Uterus (tissue), 4 donors: ENCODE results near the gene LAMTOR1. TPM values are rescaled to one million over a fixed set of nuclear protein-coding genes. Genes with fewer than 3 reads are reported as not detected.
A peak's percentile ranks its signal among the peaks of the same experiment; 100 is the strongest.
"Not testable (repeated sequence)": the region's sequence is repeated elsewhere in the genome, so short reads cannot be mapped to it uniquely, and the experiment has no call there.

Source experiments
- DNase-seq, 2 donors: peaks; one replicate each; pipeline ENCODE4 v3.0.0-alpha.2; 2019 to 2020
- H3K27ac ChIP-seq, 2 donors: fragments of 200-600 bp; sonication (generic); 1 replicate in 1 of 2; 2 replicates in 1 of 2; pipeline ENCODE4 v1.5.1; 2016 to 2018
- H3K27me3 ChIP-seq, 2 donors: fragments of 200-600 bp; sonication (generic); one replicate each; pipeline ENCODE4 v1.5.1; 2018 to 2019; ENCODE audit warnings: control low read depth in 1 of 2
- H3K36me3 ChIP-seq, 2 donors: fragments of 200-600 bp; sonication (generic); one replicate each; pipeline ENCODE4 v1.5.1; 2019; ENCODE audit warnings: control low read depth in 1 of 2
- H3K4me1 ChIP-seq, 2 donors: fragments of 200-600 bp; sonication (generic); one replicate each; pipeline ENCODE4 v1.5.1; 2018 to 2019; ENCODE audit warnings: control low read depth in 1 of 2
- H3K4me3 ChIP-seq, 2 donors: fragments of 200-600 bp; sonication (generic); 1 replicate in 1 of 2; 2 replicates in 1 of 2; pipeline ENCODE4 v1.5.1; 2018 to 2019; ENCODE audit warnings: mild to moderate bottlenecking in 1 of 2
- H3K9me3 ChIP-seq, 2 donors: fragments of 200-600 bp; sonication (generic); one replicate each; pipeline ENCODE4 v1.5.1; 2019; ENCODE audit warnings: control low read depth in 1 of 2
- POLR2A ChIP-seq, 2 donors: fragments of 450-650 bp; IDR thresholded peaks; one replicate each; pipeline ENCODE4 v1.6.1; 2016; ENCODE audit warnings: antibody characterized with exemption in 2 of 2, mild to moderate bottlenecking in 1 of 2, moderate library complexity in 1 of 2
- intact Hi-C: fragments of 100-400 bp; cut with DNase I; formaldehyde crosslinking; loops from one replicate; pipeline ENCODE4 v1.15.1; 2023; ENCODE audit warnings: low total_unique reads
- total RNA-seq, 4 donors: library from RNA; depleted of rRNA in 3 of 4; stranded (reverse); fragments of >200 nt in 3 of 4; gene quantifications; one replicate each; pipeline versions ENCODE4 v1.1.0 to v1.2.4, GENCODE V29; 2014 to 2023
- TF ChIP-seq, protein P1 (sequence below), 4 experiments: fragments of 200-600 bp in 2 of 4; fragments of 450-650 bp in 2 of 4; sonication (generic) in 2 of 4; IDR thresholded peaks; one replicate each; pipeline ENCODE4 v1.5.1; 2016 to 2019; ENCODE audit warnings: antibody characterized with exemption in 4 of 4, mild to moderate bottlenecking in 2 of 4, moderate library complexity in 1 of 4
- donor health status: DM: yes; HTN: yes; CAD: no.

Gene LAMTOR1
- total RNA-seq, result 100 to 1,000 TPM in 1 of 4 donors, 10 to 100 TPM in 3; 46.0 to 115 (median 91.5) TPM

GRCh38 chr11:72102946-72103753, at the start of gene LAMTOR1:
Gene LAMTOR1, minus strand, starts transcription at chr11:72103297. Its CDS starts 73 bp downstream, at chr11:72103224.
- TF ChIP-seq POLR2A (IDR thresholded peaks at IDR 0.05), result peak; percentile 46 to 76
- TF ChIP-seq, protein P1, sequence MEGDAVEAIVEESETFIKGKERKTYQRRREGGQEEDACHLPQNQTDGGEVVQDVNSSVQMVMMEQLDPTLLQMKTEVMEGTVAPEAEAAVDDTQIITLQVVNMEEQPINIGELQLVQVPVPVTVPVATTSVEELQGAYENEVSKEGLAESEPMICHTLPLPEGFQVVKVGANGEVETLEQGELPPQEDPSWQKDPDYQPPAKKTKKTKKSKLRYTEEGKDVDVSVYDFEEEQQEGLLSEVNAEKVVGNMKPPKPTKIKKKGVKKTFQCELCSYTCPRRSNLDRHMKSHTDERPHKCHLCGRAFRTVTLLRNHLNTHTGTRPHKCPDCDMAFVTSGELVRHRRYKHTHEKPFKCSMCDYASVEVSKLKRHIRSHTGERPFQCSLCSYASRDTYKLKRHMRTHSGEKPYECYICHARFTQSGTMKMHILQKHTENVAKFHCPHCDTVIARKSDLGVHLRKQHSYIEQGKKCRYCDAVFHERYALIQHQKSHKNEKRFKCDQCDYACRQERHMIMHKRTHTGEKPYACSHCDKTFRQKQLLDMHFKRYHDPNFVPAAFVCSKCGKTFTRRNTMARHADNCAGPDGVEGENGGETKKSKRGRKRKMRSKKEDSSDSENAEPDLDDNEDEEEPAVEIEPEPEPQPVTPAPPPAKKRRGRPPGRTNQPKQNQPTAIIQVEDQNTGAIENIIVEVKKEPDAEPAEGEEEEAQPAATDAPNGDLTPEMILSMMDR (IDR thresholded peaks at IDR 0.05), result peak in 3 of 4 experiments; percentile 44 to 71 (median 44)
- intact Hi-C loops, result no loop called here
- no peaks in the 10 kb centered on the region for H3K9me3 ChIP-seq

GRCh38 chr11:72150882-72151281, 47.8 kb upstream of the LAMTOR1 start:
- no peak for DNase-seq
- TF ChIP-seq POLR2A (IDR thresholded peaks at IDR 0.05), result no peak
- TF ChIP-seq, protein P1 (IDR thresholded peaks at IDR 0.05), result no peak
- no peaks in the 10 kb centered on the region for H3K4me1 ChIP-seq
- no peaks in the 10 kb centered on the region for H3K27me3 ChIP-seq
- H3K36me3 ChIP-seq, result no peaks in the 10 kb centered on the region
- no peak overlapping the region for H3K4me3 ChIP-seq
- H3K27ac ChIP-seq, result no peak overlapping the region
- intact Hi-C loops, result no loop called here
- H3K9me3 ChIP-seq, result no peaks in the 10 kb centered on the region

More at GRCh38 chr11:72102946-72103753, at the start of gene LAMTOR1:
- Histone ChIP-seq H3K4me1 (peaks cover 0 to 11% of the 10 kb centered on the region in 2 donors), H3K36me3 (no peaks in the 10 kb centered on the region), H3K27ac (peak within 1 kb of the TSS; percentile 90 to 97), H3K4me3 (peak within 1 kb of the TSS; percentile 71 to 77), H3K27me3 (no peaks in the 10 kb centered on the region)
- DNase-seq, result peak; percentile 99 to 100

DNA sequence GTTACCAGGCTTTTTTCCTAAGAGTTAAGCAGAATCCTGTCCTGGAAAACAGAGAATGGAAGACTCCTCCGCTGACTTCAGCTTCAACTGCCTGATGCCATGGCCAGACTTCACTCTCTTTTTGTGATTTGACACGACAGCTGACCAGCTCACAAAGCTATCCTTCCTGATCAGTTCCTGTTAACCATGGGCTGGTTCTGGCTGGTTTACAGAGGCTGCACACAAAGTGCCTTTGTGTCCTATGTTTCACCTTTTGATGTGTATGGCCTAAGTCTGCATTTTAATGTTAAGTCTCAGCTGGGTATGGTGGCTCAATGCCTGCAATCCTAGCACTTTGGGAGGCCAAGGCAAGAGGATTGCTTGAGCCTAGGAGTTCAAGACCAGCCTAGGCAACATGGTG, 43.5 kb upstream of the LAMTOR1 start:
- H3K4me3 ChIP-seq, result no peak overlapping the region
- no peaks in the 10 kb centered on the region for H3K36me3 ChIP-seq
- no peak overlapping the region for H3K27ac ChIP-seq
- intact Hi-C loops, result no loop called here
- H3K4me1 ChIP-seq, result no peaks in the 10 kb centered on the region
- DNase-seq, result no peak
- TF ChIP-seq POLR2A (IDR thresholded peaks at IDR 0.05), result no peak
- TF ChIP-seq, protein P1 (IDR thresholded peaks at IDR 0.05), result no peak
- H3K9me3 ChIP-seq, result no peaks in the 10 kb centered on the region
- no peaks in the 10 kb centered on the region for H3K27me3 ChIP-seq

- Histone ChIP-seq H3K9me3 (no peaks in the 10 kb centered on the region), H3K27me3 (no peaks in the 10 kb centered on the region), H3K4me3 (no peak overlapping the region), H3K36me3 (no peaks in the 10 kb centered on the region), H3K27ac (no peak overlapping the region), H3K4me1 (no peaks in the 10 kb centered on the region)
- no peak for DNase-seq
- TF ChIP-seq, protein P1 (IDR thresholded peaks at IDR 0.05), result no peak
- no peak for TF ChIP-seq POLR2A (IDR thresholded peaks at IDR 0.05)
- intact Hi-C loops, result no loop called here
These were observed 41.9 kb upstream of the LAMTOR1 start for GRCh38 chr11:72144807-72145565.

- H3K27me3 ChIP-seq, H3K9me3 ChIP-seq, DNase-seq, H3K4me1 ChIP-seq, H3K27ac ChIP-seq, H3K36me3 ChIP-seq, H3K4me3 ChIP-seq, intact Hi-C loops: not testable (repeated sequence)
These were observed 39.4 kb upstream of the LAMTOR1 start for GRCh38 chr11:72142543-72142942.

DNA sequence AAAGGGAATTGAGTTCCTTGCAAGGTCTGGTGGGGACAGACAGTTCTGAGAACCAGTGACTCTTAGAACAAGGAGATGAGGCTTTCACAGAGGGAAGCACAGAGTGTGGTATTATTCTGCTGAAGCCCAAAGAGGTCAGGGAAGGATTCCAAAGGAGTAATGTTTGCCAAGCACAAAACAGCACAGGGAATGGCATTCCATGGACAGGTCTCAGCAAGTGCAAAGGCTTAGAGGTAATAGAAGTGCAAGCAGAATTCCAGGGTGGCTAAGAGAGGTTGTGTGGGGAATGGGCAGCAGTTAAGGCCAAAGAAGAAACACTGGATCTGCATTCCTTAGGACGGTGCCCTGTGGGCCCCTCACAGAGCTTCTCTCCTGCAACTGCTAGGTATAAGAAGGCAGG, 39.0 kb upstream of the LAMTOR1 start:
- intact Hi-C loops, result not testable (repeated sequence)

More for the DNA sequence above, 39.0 kb upstream of the LAMTOR1 start:
- H3K27me3 ChIP-seq, H3K27ac ChIP-seq, DNase-seq, H3K9me3 ChIP-seq, H3K36me3 ChIP-seq, H3K4me1 ChIP-seq, H3K4me3 ChIP-seq: not testable (repeated sequence)
